Amniotic epithelial cell (primary cell): ENCODE measurements around the gene MICA.
A peak's percentile ranks its signal among the peaks of the same experiment; 100 is the strongest.
"Not testable (repeated sequence)": the region's sequence is repeated elsewhere in the genome, so short reads cannot be mapped to it uniquely, and the experiment has no call there.

Experiments
- DNase-seq: peaks from one replicate; pipeline ENCODE4 v3.0.0-alpha.2; 2010; ENCODE audit warnings: low read depth

The MICA gene

DNA sequence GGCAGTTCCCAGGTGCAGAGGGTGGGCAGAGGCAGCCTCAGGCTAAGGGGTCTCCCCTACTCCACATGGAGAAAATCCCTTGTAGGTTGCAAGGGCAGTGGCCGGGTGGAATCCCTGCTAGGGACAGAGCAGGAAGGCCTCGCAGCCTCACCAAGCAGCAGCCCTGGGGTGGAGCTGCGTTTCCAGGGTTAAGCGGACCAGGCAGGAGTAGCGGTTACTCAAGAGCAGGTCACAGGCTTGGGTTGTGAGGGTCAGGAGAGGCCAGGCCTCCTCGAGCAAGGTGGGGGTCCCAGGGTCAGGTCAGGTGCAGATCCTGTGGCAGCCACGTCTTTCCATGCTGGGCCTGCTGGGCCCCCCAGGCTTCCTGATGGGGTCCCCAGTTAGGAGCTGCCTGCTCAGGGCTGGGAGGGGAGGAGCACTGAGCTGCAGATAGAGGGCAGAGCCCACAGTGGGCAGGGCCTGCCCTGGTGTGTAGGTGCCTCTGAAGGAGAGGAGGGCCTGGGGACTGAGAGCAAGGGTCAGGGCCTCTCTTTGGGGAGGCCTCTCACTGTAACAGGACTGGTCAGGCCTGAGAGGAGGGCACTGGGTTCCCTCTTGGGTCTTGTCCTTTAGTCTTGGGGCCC is 10.9 kb downstream of the MICA start:
- not testable (repeated sequence) for DNase-seq

DNA sequence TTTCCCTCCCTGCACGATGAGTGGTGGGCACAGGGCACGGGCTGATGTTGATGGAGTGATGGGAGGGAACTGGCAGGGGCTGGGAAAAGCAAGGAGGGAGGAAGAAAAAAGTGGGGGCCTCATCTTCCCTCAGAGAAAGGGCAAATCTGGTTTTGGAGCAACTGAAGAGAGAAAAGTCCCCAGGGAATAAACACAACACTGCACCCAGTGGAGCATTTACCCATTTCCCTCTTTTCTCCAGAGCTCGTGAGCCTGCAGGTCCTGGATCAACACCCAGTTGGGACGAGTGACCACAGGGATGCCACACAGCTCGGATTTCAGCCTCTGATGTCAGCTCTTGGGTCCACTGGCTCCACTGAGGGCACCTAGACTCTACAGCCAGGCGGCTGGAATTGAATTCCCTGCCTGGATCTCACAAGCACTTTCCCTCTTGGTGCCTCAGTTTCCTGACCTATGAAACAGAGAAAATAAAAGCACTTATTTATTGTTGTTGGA is 11.4 kb downstream of the MICA start:
- DNase-seq: no peak

DNA sequence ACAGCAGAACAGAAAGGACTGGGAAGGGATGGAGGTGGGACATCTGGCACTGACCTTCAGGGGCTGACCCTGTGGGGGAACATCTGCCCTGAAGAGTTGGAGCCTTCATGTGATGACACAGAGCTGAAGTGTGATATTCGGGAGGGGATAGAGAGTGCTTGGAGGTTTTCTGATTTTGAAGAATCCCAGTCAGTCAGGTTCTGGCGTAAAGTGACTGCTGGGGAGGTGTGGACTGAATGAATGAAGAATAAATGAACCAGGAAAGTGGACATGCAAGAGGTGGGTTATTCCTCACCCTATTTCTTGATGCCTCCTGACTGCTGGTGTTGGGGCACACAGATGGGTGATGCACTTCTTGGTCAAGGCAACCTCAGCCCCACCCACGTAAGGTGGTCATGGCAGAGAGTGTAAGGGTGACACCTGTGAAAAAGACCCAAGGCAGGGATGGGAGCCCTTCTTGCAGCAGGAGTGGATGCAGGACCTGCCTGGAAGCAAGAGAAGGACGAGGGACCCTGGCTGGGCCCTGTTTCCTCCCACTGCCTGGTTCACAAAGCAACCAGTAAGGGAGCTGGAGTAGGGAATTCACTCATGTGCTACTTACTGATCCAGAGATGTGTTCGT is 13.1 kb downstream of the MICA start:
- no peak for DNase-seq

DNA sequence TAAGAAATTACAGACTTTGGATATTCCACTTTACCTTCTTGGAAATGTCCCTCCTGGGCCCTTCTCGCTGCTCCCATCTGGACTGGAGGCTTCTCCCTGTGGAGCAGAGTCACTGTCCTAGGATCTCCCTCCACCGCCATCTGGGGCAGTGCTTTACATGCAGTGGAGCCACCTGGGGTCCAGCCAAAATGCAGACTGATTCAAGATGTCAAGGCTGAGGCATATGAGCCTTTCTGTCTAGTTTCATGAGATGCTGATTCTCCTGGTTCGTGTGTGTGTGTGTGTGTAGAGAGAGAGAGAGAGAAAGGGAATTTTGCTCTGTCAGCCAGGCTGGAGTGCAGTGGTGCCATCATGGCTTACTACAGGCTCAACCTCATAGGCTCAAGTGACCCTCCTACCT is 14.9 kb downstream of the MICA start:
- DNase-seq: no peak

DNA sequence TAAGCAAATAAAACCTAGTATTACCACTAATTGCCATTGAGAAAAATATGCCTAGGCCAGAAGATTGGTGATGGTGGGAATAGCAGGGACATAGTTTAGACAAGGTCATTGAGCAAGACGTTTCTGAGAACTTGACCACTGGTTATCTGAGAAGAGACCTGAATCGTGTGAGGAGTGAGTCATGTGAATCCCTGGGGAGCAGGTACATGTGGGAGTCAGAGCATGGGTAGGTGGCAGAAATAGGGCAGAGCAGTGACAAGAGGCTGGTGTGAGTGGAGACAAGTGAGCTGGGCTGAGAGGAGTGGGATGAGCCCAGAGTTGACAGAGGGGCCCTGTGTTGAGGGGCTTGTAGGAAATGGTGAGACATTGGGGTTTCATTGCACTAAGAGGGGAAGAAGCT is 16.4 kb downstream of the MICA start:
- no peak for DNase-seq

DNA sequence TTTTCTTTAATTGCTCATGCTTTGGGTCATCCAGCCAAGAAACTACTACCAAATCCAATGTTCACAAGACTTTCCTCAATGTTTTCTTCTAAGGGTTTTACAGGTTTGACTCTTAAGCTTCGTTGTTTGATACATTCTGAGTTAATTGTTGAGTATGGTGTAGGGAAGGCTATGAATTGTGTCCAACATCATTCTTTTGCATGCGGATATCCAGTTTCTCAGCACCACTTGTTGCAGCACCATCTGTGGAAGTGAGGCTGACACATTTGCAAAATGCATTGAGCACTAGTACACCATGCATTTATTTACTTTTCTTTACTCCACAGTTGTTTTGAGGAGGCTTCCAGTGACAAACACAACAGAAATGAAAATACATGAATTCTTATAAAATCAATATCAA is 17.2 kb downstream of the MICA start:
- no peak for DNase-seq

DNA sequence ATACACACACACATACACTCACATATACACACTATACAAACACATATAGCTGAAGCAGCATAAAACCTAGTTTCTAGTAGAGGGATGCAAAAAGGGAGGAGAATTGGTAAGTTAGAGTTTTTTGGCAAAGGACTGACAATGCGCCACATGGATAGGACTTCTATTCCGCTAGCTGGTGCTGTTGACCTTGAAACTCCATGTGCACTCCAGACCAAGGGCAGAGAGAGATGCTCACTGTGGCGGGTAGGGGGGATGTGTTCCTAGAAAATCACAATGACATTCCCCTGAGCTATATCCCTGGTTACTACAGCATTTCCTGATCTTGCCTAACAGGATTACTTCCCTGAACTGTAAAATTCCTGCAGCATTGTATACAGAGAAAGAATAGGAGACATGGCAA is 19.2 kb downstream of the MICA start:
- no peak for DNase-seq

DNA sequence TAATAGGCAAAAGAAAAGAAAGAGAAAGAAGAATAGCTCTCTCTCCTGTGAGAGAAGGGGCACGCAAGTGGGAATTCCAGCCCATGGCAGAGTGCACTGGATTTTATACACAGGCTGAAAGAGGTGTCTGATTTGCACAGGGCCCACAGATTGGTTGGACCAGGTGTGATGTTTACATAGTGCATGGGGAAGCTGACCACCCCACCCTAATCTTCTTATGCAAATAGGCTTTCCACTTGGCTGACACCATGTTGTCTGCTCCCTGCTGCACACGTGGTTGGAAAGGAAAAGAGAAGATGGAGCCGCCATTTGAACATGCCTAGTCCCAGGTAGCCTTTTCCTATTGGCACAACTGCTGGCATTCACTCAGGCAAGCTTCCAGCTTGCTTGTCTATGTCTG is 20.2 kb downstream of the MICA start:
- no peak for DNase-seq

DNA sequence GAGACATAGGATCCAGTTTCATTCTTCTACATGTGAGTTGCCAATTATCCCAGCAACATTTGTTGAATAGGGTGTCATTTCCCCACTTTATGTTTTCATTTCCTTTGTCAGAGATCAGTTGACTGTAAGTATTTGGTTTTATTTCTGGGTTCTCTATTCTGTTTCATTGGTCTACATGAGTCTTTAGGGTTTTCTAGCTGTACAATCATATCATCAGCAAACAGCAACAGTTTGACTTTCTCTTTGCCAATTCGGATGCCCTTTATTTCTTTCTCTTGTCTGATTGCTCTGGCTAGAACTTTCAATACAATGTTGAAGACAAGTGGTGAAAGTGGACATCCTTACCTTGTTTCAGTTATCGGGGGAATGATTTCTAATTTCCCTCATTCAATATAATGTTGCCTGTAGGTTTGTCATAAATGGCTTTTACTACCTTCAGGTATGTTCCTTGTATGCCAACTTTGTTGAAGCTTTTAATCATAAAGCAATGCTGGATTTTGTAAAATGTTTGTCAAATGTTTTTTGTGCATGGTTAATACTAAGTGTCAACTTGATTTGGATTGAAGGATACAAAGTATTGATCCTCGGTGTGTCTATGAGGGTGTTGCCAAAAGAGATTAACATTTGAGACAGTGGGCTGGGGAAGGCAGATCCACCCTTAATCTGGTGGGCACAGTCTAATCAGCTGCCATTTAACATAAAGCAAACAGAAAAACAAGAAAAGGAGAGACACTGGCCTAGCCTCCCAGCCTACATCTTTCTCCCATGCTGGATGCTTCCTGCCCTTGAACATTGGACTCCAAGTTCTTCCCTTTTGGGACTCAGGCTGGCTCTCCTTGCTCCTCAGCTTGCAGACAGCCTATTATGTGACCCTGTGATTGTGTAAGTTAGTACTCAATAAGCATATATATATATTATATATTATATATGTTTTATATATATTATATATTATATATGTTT is 23.3 kb downstream of the MICA start:
- no peak for DNase-seq

DNA sequence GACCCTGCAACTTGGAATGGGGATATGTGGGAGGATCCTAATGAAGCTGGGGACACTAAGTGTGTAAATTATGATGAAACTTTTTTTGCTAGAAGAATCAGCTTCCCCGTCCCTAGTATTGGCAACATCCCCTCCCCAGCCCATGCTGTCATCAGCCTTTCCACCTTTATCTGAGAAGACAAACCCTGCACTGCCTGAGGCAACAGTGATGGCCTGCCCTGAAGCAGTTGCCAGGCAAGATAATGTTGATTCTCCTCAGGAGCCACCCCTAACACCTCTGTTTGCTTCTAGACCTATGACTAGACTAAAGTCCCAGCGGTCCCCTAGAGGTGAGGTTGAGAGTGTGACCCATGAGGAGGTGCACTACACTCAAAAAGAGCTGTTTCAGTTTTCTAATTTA is 27.1 kb downstream of the MICA start:
- no peak for DNase-seq

DNA sequence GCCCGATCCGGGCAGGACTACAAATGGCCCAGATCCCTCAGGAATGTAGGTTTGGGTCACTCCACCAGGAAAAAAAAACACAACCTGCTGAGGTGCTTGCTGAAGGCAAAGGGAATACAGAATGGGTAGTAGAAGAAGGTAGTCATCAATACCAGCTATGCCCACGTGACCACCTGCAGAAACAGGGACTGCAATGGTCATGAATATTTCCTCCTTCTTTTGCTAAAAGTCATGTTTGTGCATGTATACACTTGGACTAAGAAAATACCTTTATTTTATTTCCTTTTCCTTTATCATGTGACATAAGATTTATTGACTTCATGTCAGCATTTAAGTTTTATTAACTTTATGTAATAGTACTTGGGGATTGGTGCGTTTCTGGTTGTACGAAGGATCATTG is 31.7 kb downstream of the MICA start:
- DNase-seq: not testable (repeated sequence)

DNA sequence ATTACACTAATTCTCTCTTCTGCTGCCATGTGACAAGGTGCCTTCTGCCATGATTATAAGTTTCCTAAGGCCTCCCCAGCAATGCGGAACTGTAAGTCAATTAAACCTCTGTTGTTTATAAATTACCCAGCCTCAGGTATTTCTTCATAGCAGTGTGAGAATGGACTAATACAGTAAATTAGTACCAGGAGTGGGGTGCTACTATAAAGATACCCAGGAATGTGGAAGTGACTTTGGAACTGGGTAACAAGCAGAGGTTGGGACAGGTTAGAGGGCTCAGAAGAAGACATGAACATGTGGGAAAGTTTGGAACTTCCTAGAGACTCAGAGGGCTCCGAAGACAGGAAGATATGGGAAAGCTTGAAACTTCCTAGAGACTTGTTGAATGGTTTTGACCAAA is 34.8 kb downstream of the MICA start:
- DNase-seq: no peak

DNA sequence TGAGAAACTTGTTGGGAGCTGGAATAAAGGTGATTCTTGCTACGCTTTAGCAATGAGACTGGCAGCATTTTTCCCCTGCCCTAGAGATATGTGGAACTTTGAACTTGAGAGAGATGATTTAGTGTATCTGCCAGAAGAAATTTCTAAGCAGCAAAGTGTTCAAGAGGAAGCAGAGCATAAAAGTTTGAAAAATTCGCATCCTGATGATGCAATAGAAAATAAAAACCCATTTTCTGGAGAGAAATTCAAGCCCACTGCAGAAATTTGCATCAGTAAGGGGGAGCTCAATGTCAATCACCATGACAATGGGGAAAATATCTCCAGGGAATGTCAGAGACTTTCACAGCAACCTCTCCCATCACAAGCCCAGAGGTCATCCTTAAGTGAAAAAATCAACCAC is 35.3 kb downstream of the MICA start:
- DNase-seq: no peak

DNA sequence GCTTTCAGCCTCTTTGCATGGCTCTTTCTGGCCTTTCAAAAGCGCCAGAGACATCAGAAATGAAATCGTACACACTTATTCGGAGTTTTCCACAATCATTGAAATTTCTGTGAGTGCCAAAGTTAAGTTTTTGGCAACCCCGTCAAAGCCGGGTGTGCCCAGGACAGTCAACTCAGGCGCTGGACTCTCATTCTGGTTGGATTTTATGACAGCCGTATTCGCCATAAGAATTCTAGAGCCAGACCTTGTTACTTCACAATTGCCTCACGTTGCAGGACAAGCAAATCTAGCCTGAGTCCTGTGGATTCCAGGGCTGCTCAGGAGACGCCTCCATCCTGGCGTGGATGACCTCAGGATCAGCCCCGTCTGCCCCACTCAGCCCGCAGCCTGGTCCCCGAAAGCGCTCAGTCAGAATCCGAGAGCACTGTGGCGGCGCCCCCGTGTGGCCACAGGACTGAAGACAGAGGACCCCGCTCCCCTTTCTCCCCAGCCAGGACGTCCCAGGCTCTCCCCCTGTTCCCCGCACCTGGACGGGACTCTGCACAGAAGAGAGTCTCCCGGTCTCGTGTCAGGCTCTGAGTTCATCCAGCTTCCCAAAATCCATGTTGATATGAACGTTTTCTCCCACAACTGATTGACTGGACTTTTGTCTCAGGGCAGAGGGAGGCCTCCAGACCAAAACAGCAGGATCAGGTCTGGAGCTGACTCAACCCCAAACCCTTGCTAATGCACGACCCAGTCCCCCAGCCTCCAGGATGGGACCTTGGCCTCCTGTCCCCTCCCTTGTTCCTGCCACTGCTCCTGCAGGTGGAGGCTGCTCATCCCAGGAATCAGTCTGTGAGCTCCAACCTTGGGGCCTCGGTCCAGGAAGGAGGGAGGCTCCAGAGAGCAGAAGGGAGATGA is 38.2 kb downstream of the MICA start:
- DNase-seq: peak; percentile 63

DNA sequence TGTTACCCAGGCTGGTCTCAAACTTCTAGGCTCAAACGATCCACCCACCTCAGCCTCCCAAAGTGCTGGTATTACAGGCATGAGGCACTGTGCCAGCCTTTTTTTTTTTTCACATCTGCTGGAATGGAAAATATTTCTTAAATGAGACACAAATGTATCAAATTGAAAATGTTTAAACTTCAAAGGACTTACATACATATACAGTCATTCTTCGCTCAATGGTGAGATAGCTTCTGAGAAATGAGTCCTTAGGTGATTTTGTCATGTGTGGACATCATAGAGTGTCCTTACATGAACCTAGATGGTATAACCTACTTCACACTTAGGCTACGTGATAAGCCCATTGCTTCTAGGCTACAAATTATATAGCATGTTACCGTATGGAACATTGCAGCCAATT is 43.1 kb downstream of the MICA start:
- DNase-seq: no peak

DNA sequence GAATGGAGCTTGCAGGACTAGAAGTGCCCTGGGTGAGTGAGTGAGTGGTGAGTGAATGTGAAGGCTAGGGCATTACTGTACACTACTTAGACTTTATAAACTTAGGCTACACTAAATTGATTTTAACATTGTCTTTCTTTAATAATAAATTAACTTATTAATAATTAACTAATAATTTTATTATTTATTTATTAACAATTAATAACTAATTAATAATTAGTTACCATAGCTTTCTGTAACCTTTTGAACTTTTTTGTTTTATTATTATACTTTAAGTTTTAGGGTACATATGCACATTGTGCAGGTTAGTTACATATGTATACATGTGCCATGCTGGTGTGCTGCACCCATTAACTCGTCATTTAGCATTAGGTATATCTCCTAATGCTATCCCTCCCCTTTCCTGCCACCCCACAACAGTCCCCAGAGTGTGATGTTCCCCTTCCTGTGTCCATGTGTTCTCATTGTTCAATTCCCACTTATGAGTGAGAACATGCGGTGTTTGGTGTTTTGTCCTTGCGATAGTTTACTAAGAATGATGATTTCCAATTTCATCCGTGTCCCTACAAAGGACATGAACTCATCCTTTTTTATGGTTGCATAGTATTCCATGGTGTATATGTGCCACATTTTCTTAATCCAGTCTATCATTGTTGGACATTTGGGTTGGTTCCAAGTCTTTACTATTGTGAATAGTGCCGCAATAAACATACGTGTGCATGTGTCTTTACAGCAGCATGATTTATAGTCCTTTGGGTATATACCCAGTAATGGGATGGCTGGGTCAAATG is 43.8 kb downstream of the MICA start:
- not testable (repeated sequence) for DNase-seq

DNA sequence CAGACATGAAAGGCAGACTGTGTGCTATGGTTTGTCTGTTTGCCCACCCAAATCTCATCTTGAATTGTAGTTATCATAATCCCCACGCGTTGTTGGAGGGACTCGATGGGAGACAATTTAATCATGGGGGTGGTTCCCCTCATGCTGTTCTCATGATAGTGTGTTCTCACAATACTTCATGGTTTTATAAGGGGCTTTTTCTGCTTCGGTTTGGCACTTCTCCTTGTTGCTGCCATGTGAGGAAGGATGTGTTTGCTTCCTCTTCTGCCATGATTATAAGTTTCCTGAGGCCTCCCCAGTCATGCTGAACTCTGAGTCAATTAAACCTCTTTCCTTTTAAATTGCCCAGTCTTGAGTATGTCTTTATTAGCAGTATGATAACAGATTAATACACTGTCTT is 47.4 kb downstream of the MICA start:
- DNase-seq: no peak

DNA sequence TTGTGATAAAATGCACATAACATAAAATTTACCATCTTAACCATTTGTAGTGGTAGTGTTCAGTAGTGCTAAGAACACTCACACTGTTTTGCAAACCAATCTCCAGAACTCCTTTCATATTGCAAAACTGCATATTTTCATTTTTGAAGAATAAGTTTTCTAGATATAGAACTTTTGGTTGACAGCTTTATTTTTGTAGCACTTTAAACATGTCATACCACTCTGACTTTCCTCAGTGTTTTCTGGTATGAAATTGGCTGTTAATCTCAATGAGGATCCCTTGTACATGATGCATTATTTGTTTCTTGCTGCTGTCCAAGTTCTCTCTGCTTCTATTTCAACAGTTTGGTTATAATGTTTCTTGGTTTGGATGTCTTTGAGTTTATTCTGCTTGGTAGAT is 49.5 kb downstream of the MICA start:
- DNase-seq: no peak

DNA sequence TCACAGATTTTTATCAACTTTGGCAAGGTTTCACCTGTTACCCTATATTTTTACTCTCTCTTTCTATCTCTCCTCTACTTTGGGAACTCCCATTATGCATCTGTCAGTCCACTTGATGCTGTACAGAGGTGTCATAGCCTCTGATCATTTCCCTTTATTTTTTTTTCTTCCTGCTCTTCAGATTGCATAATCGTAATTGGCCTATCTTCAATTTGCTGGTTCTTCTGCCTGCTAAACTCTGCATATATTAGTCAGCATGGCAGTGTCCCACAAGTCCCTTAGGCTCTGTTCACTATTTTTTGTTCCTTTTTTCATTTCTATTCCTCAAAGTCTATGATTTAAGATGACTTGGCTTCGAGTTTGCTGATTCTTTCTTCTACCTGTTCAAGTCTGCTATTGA is 49.9 kb downstream of the MICA start:
- peak; percentile 44 for DNase-seq

DNA sequence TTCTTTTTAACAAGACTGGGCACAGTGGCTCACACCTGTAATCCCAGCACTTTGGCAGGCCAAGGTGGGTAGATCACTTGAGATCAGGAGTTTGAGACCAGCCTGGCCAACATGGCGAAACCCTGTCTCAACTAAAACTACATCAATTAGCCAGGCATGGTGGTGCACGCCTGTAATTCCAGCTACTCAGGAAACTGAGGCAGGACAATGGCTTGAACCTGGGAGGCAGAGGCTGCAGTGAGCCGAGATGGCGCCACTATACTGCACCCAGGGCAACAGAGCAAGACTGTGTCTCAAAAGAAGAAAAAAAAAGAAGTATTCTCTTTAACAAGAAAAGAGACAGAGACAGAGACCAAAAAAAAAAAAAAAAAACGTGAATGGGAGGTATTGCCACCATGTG is 56.5 kb downstream of the MICA start:
- not testable (repeated sequence) for DNase-seq

DNA sequence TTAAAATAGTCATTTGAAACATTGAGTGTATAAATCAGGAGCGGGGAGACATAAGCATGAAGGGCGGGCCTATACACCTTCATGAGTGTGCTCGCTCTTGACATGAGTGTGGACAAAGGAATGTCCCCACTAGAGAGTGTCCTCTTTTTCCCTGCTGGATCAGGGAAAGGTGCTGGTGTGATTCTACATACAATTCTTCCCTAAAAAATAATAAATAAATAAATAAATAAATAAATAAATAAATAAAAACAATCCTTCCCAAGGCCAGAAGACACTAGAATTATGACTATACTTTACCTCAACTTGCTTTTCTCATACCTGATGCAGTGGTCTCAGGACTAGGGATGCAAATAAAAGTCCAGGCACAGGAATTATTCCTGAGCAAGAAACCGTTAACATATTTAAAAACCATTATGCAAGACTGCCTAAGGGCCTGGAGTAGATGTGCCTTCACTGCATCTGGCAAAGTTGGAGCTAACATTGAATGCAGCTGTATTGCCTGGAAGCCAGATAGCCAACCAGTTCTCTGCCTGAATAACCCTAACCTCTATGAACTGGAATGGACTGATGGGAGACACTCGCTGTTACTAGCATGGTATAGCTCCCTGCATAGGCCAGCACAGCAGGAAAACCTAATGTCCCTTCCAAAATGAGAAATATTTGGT is 57.1 kb downstream of the MICA start:
- DNase-seq: no peak
